ENCODE measurements around the gene PRPF6. TPM values are rescaled to one million over a fixed set of nuclear protein-coding genes. Genes with fewer than 3 reads are reported as not detected.

Gene PRPF6
- polyA plus RNA-seq, 1 donor from 2014 or later = 91.9 TPM

DNA sequence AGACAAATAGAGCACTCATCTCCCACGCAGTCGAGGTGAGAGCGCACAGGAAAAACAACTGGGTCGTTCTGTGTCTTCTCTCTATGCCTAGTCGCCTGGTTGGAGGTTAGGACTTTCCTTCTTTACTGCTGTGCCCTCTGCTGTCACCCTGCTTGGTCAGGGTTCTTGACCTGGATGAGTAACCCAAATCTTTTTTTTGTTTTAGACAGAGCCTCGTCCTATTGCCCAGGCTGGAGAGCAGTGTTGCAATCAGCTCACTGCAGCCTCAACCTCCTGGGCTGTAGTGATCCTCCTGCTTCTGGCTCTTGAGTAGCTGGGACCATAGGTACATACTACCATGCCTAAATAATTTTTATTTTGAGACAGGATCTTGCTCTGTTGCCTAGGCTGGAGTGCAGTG lies 24.5 kb downstream of the PRPF6 start:
- H4K20me1 ChIP-seq (ENCODE audit: insufficient read depth) = no peaks in the 10 kb centered on the region
- H3K4me3 ChIP-seq (ENCODE audit: low read length) = no peak overlapping the region
- H3K9me2 ChIP-seq (ENCODE audit: insufficient read depth, low read length) = no peaks in the 10 kb centered on the region
- H3K27ac ChIP-seq (ENCODE audit: low read length) = no peak overlapping the region
- no peak overlapping the region for H3K9ac ChIP-seq (ENCODE audit: low read length)
- TF ChIP-seq, protein P1, sequence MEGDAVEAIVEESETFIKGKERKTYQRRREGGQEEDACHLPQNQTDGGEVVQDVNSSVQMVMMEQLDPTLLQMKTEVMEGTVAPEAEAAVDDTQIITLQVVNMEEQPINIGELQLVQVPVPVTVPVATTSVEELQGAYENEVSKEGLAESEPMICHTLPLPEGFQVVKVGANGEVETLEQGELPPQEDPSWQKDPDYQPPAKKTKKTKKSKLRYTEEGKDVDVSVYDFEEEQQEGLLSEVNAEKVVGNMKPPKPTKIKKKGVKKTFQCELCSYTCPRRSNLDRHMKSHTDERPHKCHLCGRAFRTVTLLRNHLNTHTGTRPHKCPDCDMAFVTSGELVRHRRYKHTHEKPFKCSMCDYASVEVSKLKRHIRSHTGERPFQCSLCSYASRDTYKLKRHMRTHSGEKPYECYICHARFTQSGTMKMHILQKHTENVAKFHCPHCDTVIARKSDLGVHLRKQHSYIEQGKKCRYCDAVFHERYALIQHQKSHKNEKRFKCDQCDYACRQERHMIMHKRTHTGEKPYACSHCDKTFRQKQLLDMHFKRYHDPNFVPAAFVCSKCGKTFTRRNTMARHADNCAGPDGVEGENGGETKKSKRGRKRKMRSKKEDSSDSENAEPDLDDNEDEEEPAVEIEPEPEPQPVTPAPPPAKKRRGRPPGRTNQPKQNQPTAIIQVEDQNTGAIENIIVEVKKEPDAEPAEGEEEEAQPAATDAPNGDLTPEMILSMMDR (IDR thresholded peaks at IDR 0.05; ENCODE audit: poor library complexity, severe bottlenecking) = no peak
- TF ChIP-seq POLR2AphosphoS5 (IDR thresholded peaks at IDR 0.05) (no peak), TAF1 (IDR thresholded peaks at IDR 0.05; ENCODE audit: low read depth) (no peak), EP300 (conservative IDR thresholded peaks at IDR 0.05; ENCODE audit: poor library complexity, severe bottlenecking) (no peak), SMC3 (conservative IDR thresholded peaks at IDR 0.05; ENCODE audit: poor library complexity) (no peak), RAD21 (conservative IDR thresholded peaks at IDR 0.05) (no peak), MXI1 (conservative IDR thresholded peaks at IDR 0.05; ENCODE audit: poor library complexity, severe bottlenecking) (no peak), EZH2 (IDR thresholded peaks at IDR 0.05; ENCODE audit: borderline replicate concordance, insufficient read depth, low read length, poor library complexity, severe bottlenecking) (no peak)
- TF ChIP-seq, protein P2, sequence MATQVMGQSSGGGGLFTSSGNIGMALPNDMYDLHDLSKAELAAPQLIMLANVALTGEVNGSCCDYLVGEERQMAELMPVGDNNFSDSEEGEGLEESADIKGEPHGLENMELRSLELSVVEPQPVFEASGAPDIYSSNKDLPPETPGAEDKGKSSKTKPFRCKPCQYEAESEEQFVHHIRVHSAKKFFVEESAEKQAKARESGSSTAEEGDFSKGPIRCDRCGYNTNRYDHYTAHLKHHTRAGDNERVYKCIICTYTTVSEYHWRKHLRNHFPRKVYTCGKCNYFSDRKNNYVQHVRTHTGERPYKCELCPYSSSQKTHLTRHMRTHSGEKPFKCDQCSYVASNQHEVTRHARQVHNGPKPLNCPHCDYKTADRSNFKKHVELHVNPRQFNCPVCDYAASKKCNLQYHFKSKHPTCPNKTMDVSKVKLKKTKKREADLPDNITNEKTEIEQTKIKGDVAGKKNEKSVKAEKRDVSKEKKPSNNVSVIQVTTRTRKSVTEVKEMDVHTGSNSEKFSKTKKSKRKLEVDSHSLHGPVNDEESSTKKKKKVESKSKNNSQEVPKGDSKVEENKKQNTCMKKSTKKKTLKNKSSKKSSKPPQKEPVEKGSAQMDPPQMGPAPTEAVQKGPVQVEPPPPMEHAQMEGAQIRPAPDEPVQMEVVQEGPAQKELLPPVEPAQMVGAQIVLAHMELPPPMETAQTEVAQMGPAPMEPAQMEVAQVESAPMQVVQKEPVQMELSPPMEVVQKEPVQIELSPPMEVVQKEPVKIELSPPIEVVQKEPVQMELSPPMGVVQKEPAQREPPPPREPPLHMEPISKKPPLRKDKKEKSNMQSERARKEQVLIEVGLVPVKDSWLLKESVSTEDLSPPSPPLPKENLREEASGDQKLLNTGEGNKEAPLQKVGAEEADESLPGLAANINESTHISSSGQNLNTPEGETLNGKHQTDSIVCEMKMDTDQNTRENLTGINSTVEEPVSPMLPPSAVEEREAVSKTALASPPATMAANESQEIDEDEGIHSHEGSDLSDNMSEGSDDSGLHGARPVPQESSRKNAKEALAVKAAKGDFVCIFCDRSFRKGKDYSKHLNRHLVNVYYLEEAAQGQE (IDR thresholded peaks at IDR 0.05; ENCODE audit: borderline replicate concordance) = no peak
- H3K36me3 ChIP-seq (ENCODE audit: insufficient read depth, low read length) = peaks cover 7% of the 10 kb centered on the region
- H3F3A ChIP-seq (ENCODE audit: insufficient read depth, low read length, poor library complexity, severe bottlenecking) = no peaks in the 10 kb centered on the region
- no peak overlapping the region for H3K4me2 ChIP-seq (ENCODE audit: low read length)
- no peaks in the 10 kb centered on the region for H3K79me2 ChIP-seq (replicated peaks; ENCODE audit: insufficient read depth, low read length)
- no peaks in the 10 kb centered on the region for H3K27me3 ChIP-seq (ENCODE audit: insufficient read depth, low read depth, low read length)
- H2AFZ ChIP-seq (ENCODE audit: low read depth, low read length) = no peak overlapping the region
- no peaks in the 10 kb centered on the region for H3K9me3 ChIP-seq (ENCODE audit: low read length)

DNA sequence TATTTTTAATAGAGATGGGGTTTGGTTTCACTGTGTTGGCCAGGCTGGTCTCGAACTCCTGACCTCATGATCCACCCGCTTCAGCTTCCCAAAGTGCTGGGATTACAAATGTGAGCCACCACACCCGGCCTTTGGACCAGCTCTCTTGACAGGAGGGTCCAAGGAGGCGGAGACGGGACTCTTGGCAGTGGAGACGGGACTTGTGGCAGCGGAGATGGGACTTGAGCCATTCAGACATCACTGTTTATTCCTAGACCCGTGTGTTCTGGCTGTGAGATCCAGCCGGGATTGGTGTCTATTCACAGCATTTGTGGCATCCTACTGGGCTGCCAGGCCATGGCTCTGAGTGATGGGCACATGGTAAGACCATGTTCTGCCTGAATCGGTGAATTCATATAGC lies 25.6 kb downstream of the PRPF6 start:
- Histone ChIP-seq H3K36me3 (ENCODE audit: insufficient read depth, low read length) (peaks cover 7% of the 10 kb centered on the region), H3K9me2 (ENCODE audit: insufficient read depth, low read length) (no peaks in the 10 kb centered on the region), H3K79me2 (replicated peaks; ENCODE audit: insufficient read depth, low read length) (no peaks in the 10 kb centered on the region), H3K4me2 (ENCODE audit: low read length) (no peak overlapping the region), H3K9me3 (ENCODE audit: low read length) (no peaks in the 10 kb centered on the region), H2AFZ (ENCODE audit: low read depth, low read length) (no peak overlapping the region), H4K20me1 (ENCODE audit: insufficient read depth) (no peaks in the 10 kb centered on the region), H3K27ac (ENCODE audit: low read length) (no peak overlapping the region), H3K27me3 (ENCODE audit: insufficient read depth, low read depth, low read length) (no peaks in the 10 kb centered on the region), H3F3A (ENCODE audit: insufficient read depth, low read length, poor library complexity, severe bottlenecking) (no peaks in the 10 kb centered on the region), H3K9ac (ENCODE audit: low read length) (no peak overlapping the region), H3K4me3 (ENCODE audit: low read length) (no peak overlapping the region)
- TF ChIP-seq EZH2 (IDR thresholded peaks at IDR 0.05; ENCODE audit: borderline replicate concordance, insufficient read depth, low read length, poor library complexity, severe bottlenecking) = no peak
- TF ChIP-seq RAD21 (conservative IDR thresholded peaks at IDR 0.05) = no peak
- TF ChIP-seq TAF1 (IDR thresholded peaks at IDR 0.05; ENCODE audit: low read depth) = no peak
- TF ChIP-seq SMC3 (conservative IDR thresholded peaks at IDR 0.05; ENCODE audit: poor library complexity) = no peak
- TF ChIP-seq, protein P2 (IDR thresholded peaks at IDR 0.05; ENCODE audit: borderline replicate concordance) = no peak
- TF ChIP-seq EP300 (conservative IDR thresholded peaks at IDR 0.05; ENCODE audit: poor library complexity, severe bottlenecking) = no peak
- no peak for TF ChIP-seq POLR2AphosphoS5 (IDR thresholded peaks at IDR 0.05)
- TF ChIP-seq, protein P1 (IDR thresholded peaks at IDR 0.05; ENCODE audit: poor library complexity, severe bottlenecking) = no peak
- no peak for TF ChIP-seq MXI1 (conservative IDR thresholded peaks at IDR 0.05; ENCODE audit: poor library complexity, severe bottlenecking)
